PC-9 (cell line): ENCODE data around the gene FEM1C. TPM values are rescaled to one million over a fixed set of nuclear protein-coding genes. Genes with fewer than 3 reads are reported as not detected.

Experiments used
- BruUV-seq: library from RNA; stranded (reverse); fragments of 400-500 nt; replicated peaks from 2 replicates; lab custom pipeline; 2021; lab: Mats Ljungman, UMichigan
- CTCF ChIA-PET: fragments of 300-600 bp; sonication (Branson Sonifier 250); formaldehyde crosslinking; loops from one replicate; lab custom pipeline; 2022; ENCODE audit warnings: antibody characterized with exemption; lab: Charles Lee
- POLR2A ChIA-PET: fragments of 300-600 bp; sonication (Branson Sonifier 250); formaldehyde crosslinking; loops from one replicate; lab custom pipeline; 2022; ENCODE audit warnings: antibody characterized with exemption; ENCODE audit not compliant: unreplicated experiment; lab: Charles Lee
- DNase-seq, 2 experiments: peaks; one replicate each; pipeline versions ENCODE4 v3.0.0 to v3.0.0-alpha.2; 2015 to 2022; ENCODE audit warnings: mixed read lengths in 1 of 2
- H2AFZ ChIP-seq: fragments of 200-600 bp; sonication (generic); 2 replicates; pipeline ENCODE4 v1.8.1; 2017; ENCODE audit warnings: antibody characterized with exemption
- H3F3A ChIP-seq: fragments of 200-600 bp; sonication (generic); 2 replicates; pipeline ENCODE4 v1.8.1; 2017; ENCODE audit warnings: antibody characterized with exemption, mild to moderate bottlenecking, low read depth; ENCODE audit not compliant: insufficient read depth
- H3K27ac ChIP-seq: fragments of 200-600 bp; sonication (generic); 2 replicates; pipeline ENCODE4 v1.6.1; 2016; ENCODE audit warnings: mixed run types
- H3K27me3 ChIP-seq: fragments of 200-600 bp; sonication (generic); 2 replicates; pipeline ENCODE4 v1.6.1; 2016; ENCODE audit warnings: low read depth, mixed run types; ENCODE audit not compliant: insufficient read depth
- H3K36me3 ChIP-seq: fragments of 200-600 bp; sonication (generic); 2 replicates; pipeline ENCODE4 v1.6.1; 2016; ENCODE audit warnings: low read depth, mixed run types
- H3K4me1 ChIP-seq: fragments of 200-600 bp; sonication (generic); replicated peaks from 2 replicates; pipeline ENCODE4 v1.6.1; 2016; ENCODE audit warnings: mixed run types; ENCODE audit not compliant: insufficient read depth
- H3K4me2 ChIP-seq: fragments of 200-600 bp; sonication (generic); 2 replicates; pipeline ENCODE4 v1.6.1; 2017; ENCODE audit warnings: mixed run types
- H3K4me3 ChIP-seq: fragments of 200-600 bp; sonication (generic); 2 replicates; pipeline ENCODE4 v1.6.1; 2016; ENCODE audit warnings: mixed run types
- H3K79me2 ChIP-seq: fragments of 200-600 bp; sonication (generic); 2 replicates; pipeline ENCODE4 v1.6.1; 2017; ENCODE audit warnings: low read depth, mixed run types
- H3K9me2 ChIP-seq: fragments of 200-600 bp; sonication (generic); 2 replicates; pipeline ENCODE4 v1.8.1; 2017; ENCODE audit warnings: mild to moderate bottlenecking; ENCODE audit not compliant: insufficient read depth
- H3K9me3 ChIP-seq: fragments of 200-600 bp; sonication (generic); 2 replicates; pipeline ENCODE4 v1.8.1; 2016; ENCODE audit warnings: low read depth; ENCODE audit not compliant: insufficient read depth
- H4K20me1 ChIP-seq: fragments of 200-600 bp; sonication (generic); 2 replicates; pipeline ENCODE4 v1.8.1; 2017; ENCODE audit not compliant: insufficient read depth
- CTCF ChIP-seq: fragments of 200-600 bp; sonication (generic); conservative IDR thresholded peaks from 2 replicates; pipeline ENCODE4 v1.6.1; 2017; ENCODE audit warnings: mixed run types, antibody characterized with exemption, mild to moderate bottlenecking, moderate library complexity
- EZH2 ChIP-seq: fragments of 200-600 bp; sonication (generic); IDR thresholded peaks from 2 replicates; pipeline ENCODE4 v1.8.0; 2017; ENCODE audit warnings: antibody characterized with exemption, low read depth
- intact Hi-C: fragments of 100-400 bp; cut with micrococcal nuclease; formaldehyde crosslinking; loops from one replicate; pipeline ENCODE4 v1.10.0; 2022; ENCODE audit not compliant: unreplicated experiment
- total RNA-seq: library from RNA; stranded (reverse); gene quantifications from 2 replicates; pipeline ENCODE4 v1.2.3, GENCODE V29; 2021

The FEM1C gene
- total RNA-seq, 1 experiment from 2014 or later: 15.9 TPM

- no peaks in the 10 kb centered on the region for H3F3A ChIP-seq
- intact Hi-C loops: no loop called here
- no peak overlapping the region for H3K27ac ChIP-seq
- H3K4me1 ChIP-seq: peaks cover 13% of the 10 kb centered on the region
- TF ChIP-seq CTCF (no peak), EZH2 (no peak)
- no peak overlapping the region for H2AFZ ChIP-seq
- no peak for DNase-seq
- H4K20me1 ChIP-seq: no peaks in the 10 kb centered on the region
- ChIA-PET CTCF (no interaction called here), POLR2A (no interaction called here)
- H3K79me2 ChIP-seq: no peaks in the 10 kb centered on the region
- H3K4me3 ChIP-seq: no peak overlapping the region
- H3K27me3 ChIP-seq: no peaks in the 10 kb centered on the region
- H3K4me2 ChIP-seq: no peak overlapping the region
- no peaks in the 10 kb centered on the region for H3K36me3 ChIP-seq
- no peaks in the 10 kb centered on the region; the same call in 1 of the 2 replicates for H3K9me3 ChIP-seq
- H3K9me2 ChIP-seq: no peaks in the 10 kb centered on the region
- BruUV-seq: no TSS peak
These were observed 73.1 kb downstream of the FEM1C start for GRCh38 chr5:115471345-115472063.

GRCh38 chr5:115470921-115471320 is 73.7 kb downstream of the FEM1C start:
- H3F3A ChIP-seq: no peaks in the 10 kb centered on the region
- H3K4me3 ChIP-seq: no peak overlapping the region
- DNase-seq: no peak
- CTCF ChIA-PET: no interaction called here
- intact Hi-C loops: no loop called here
- no peaks in the 10 kb centered on the region; the same call in 1 of the 2 replicates for H3K9me3 ChIP-seq
- H3K4me1 ChIP-seq: peaks cover 13% of the 10 kb centered on the region
- H3K9me2 ChIP-seq: no peaks in the 10 kb centered on the region
- TF ChIP-seq EZH2: no peak
- TF ChIP-seq CTCF: no peak
- POLR2A ChIA-PET: no interaction called here
- H4K20me1 ChIP-seq: no peaks in the 10 kb centered on the region
- H2AFZ ChIP-seq: no peak overlapping the region
- no peak overlapping the region for H3K4me2 ChIP-seq
- BruUV-seq: no TSS peak
- H3K27me3 ChIP-seq: no peaks in the 10 kb centered on the region
- H3K27ac ChIP-seq: no peak overlapping the region
- H3K79me2 ChIP-seq: no peaks in the 10 kb centered on the region
- H3K36me3 ChIP-seq: no peaks in the 10 kb centered on the region

Other genes with a start within 250 kb of the FEM1C start
- 4.3 and 4.8 TPM in 2 replicates for gene CCDC112, start 248.1 kb downstream of the FEM1C start, total RNA-seq
- gene TICAM2, start 57.7 kb upstream of the FEM1C start, total RNA-seq: 1.8 and 2.1 TPM in 2 replicates
- gene TMED7, start 81.3 kb upstream of the FEM1C start, total RNA-seq: 70.7 and 78.9 TPM in 2 replicates